Measurements from ENCODE around the gene TRPM2. TPM values are rescaled to one million over a fixed set of nuclear protein-coding genes. Genes with fewer than 3 reads are reported as not detected.

Gene TRPM2
- total and polyA plus RNA-seq, 2 of the 8 experiments (the other 6 are each of a cell fraction or from before 2014, with no cell fraction given): 0.27 to 0.28 TPM

- Histone ChIP-seq H4K8ac (ENCODE audit: extremely low read depth, insufficient read depth, low read length) (peak overlapping the region; percentile 31; the same call in 1 of the 2 replicates), H3K27ac (ENCODE audit: low read depth, low read length) (no peak overlapping the region), H2AK5ac (ENCODE audit: low read depth, low read length) (no peak overlapping the region), H3K79me2 (ENCODE audit: control insufficient read depth in 1 of 2, insufficient read depth in 2 of 2, low read length in 2 of 2) (no peaks in the 10 kb centered on the region), H2BK12ac (ENCODE audit: low read depth, low read length) (no peak overlapping the region), H3K4me2 (ENCODE audit: insufficient read depth in 1 of 2, low read depth in 2 of 2, low read length in 2 of 2) (no peak overlapping the region), H3K23ac (ENCODE audit: insufficient read length) (no peak overlapping the region), H3K4me1 (replicated peaks in 1 of 4; ENCODE audit: control insufficient read depth in 3 of 4, insufficient read depth in 4 of 4, low read length in 3 of 4) (no peaks in the 10 kb centered on the region; a peak in 1 of 7 replicates), H3K18ac (ENCODE audit: extremely low read depth, low read length) (no peak overlapping the region), H3K9me3 (ENCODE audit: insufficient read depth in 2 of 2, low read depth in 1 of 2, low read length in 1 of 2) (no peaks in the 10 kb centered on the region), H2BK20ac (ENCODE audit: low read length) (no peak overlapping the region), H4K91ac (replicated peaks; ENCODE audit: insufficient read length, low read length) (no peak overlapping the region), H3K36me3 (ENCODE audit: control insufficient read depth in 2 of 4, insufficient read depth in 4 of 4, low read length in 3 of 4) (no peaks in the 10 kb centered on the region), H2BK15ac (ENCODE audit: low read length) (no peak overlapping the region), H2AFZ (ENCODE audit: low read length) (no peak overlapping the region), H3K14ac (ENCODE audit: insufficient read length) (no peak overlapping the region), H3K4me3 (ENCODE audit: extremely low read depth in 1 of 4, insufficient read depth in 2 of 4, low read depth in 3 of 4, low read length in 4 of 4) (no peak overlapping the region), H3K56ac (replicated peaks; ENCODE audit: insufficient read length, low read depth, low read length) (no peak overlapping the region), H2BK5ac (ENCODE audit: low read depth, low read length) (no peak overlapping the region), H3K27me3 (replicated peaks in 1 of 4; ENCODE audit: control insufficient read depth in 3 of 4, extremely low read depth in 1 of 4, insufficient read depth in 3 of 4, low read length in 3 of 4) (peaks cover 11 to 19% (median 16%) of the 10 kb centered on the region in 4 experiments; a peak in 6 of 7 replicates), H3K23me2 (ENCODE audit: low read depth, low read length) (no peaks in the 10 kb centered on the region; the same call in 1 of the 2 replicates), H2BK120ac (replicated peaks; ENCODE audit: low read depth, low read length) (no peak overlapping the region), H4K5ac (ENCODE audit: insufficient read length, low read depth, low read length) (no peak overlapping the region), H4K20me1 (replicated peaks in 1 of 2; ENCODE audit: control insufficient read depth in 1 of 2, insufficient read depth in 2 of 2, low read length in 2 of 2) (peaks cover 0 to 2% of the 10 kb centered on the region in 2 experiments), H3K4ac (replicated peaks; ENCODE audit: insufficient read length, low read depth, low read length) (no peak overlapping the region), H3K9ac (replicated peaks in 1 of 4; ENCODE audit: extremely low read depth in 1 of 4, low read depth in 3 of 4, low read length in 3 of 4) (no peak overlapping the region), H3K79me1 (ENCODE audit: low read depth, low read length) (no peaks in the 10 kb centered on the region)
- 87% methylated on average over 11 of the region's 11 CpGs; no CpG with 5 or more reads in 1 of the 2 experiments for WGBS, 2 experiments (ENCODE audit: extremely low coverage in 1 of 2, insufficient coverage in 1 of 2, insufficient read length in 1 of 2, insufficient replicate concordance in 2 of 2, low coverage in 1 of 2, low lambda C conversion rate in 2 of 2, missing lambda C conversion rate in 1 of 2)
- DNase-seq (ENCODE audit: low read depth in 1 of 2, low spot score in 2 of 2): no peak
- TF ChIP-seq GTF2F1 (IDR thresholded peaks at IDR 0.05; ENCODE audit: borderline replicate concordance, low read depth, low read length) (no peak), CHD2 (IDR thresholded peaks at IDR 0.05; ENCODE audit: low read length) (no peak), RFX5 (IDR thresholded peaks at IDR 0.05; ENCODE audit: borderline replicate concordance, low read depth, low read length) (no peak), KDM4A (IDR thresholded peaks at IDR 0.05; ENCODE audit: low read depth, low read length, severe bottlenecking) (no peak), KDM1A (IDR thresholded peaks at IDR 0.05; ENCODE audit: borderline replicate concordance, low read length) (no peak), SP4 (IDR thresholded peaks at IDR 0.05; ENCODE audit: low read length) (no peak), SIRT6 (IDR thresholded peaks at IDR 0.05; ENCODE audit: low read length) (no peak), SP2 (IDR thresholded peaks at IDR 0.05; ENCODE audit: low read length) (no peak), EZH2 (IDR thresholded peaks at IDR 0.05; ENCODE audit: low read depth, low read length, severe bottlenecking) (no peak), BCL11A (IDR thresholded peaks at IDR 0.05; ENCODE audit: low read depth in 2 of 2, low read length in 2 of 2) (no peak), MAFK (IDR thresholded peaks at IDR 0.05; ENCODE audit: low read depth, low read length) (no peak), HDAC2 (IDR thresholded peaks at IDR 0.05; ENCODE audit: borderline replicate concordance in 1 of 2, low read depth in 2 of 2, low read length in 2 of 2) (no peak), CREB1 (IDR thresholded peaks at IDR 0.05) (no peak)
- FAIRE-seq: no peak
- CTCF ChIA-PET (ENCODE audit: partially characterized antibody): interaction anchor here (0.8 to 2.5 kb wide), 9 partner anchors 13 to 144 kb away, joined by 3 to 11 read pairs (median 4); no protein-coding TSS in a partner anchor
- POLR2A ChIA-PET (ENCODE audit: partially characterized antibody): no interaction called here
These were observed 7.9 kb upstream of the TRPM2 start for GRCh38 chr21:44345495-44345894.

Data from H1 (cell line).